ENCODE measurements around the gene KRTAP26-1. TPM values are rescaled to one million over a fixed set of nuclear protein-coding genes. Genes with fewer than 3 reads are reported as not detected.

Gene KRTAP26-1
- total and polyA plus RNA-seq, 11 donors = not detected

DNA sequence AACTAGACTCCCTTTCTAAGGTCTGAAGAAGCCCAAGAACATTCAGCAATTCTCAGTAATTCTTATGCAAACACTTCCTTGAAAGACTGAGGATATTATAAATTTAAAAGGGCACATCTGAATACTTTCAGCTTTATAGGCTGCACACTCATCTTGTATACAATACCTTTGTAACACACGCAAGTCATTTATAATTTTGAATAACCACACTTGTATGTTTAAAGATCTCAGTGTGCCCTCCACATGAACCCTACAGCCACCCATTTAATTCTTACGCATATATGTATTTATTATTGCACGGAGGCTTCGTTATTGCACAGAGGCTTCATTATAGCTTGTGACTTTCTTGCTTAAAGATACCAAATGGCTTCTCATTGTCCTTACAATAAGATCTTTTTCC is 18.6 kb upstream of the KRTAP26-1 start:
- intact Hi-C loops (cut with DNase I) = no loop called here
- no peak for TF ChIP-seq POLR2A (IDR thresholded peaks at IDR 0.05)
- TF ChIP-seq, protein P1, sequence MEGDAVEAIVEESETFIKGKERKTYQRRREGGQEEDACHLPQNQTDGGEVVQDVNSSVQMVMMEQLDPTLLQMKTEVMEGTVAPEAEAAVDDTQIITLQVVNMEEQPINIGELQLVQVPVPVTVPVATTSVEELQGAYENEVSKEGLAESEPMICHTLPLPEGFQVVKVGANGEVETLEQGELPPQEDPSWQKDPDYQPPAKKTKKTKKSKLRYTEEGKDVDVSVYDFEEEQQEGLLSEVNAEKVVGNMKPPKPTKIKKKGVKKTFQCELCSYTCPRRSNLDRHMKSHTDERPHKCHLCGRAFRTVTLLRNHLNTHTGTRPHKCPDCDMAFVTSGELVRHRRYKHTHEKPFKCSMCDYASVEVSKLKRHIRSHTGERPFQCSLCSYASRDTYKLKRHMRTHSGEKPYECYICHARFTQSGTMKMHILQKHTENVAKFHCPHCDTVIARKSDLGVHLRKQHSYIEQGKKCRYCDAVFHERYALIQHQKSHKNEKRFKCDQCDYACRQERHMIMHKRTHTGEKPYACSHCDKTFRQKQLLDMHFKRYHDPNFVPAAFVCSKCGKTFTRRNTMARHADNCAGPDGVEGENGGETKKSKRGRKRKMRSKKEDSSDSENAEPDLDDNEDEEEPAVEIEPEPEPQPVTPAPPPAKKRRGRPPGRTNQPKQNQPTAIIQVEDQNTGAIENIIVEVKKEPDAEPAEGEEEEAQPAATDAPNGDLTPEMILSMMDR (IDR thresholded peaks at IDR 0.05) = no peak
- WGBS, 4 donors = 91 to 92% (median 92%) methylated on average over 4 of the region's 4 CpGs

DNA sequence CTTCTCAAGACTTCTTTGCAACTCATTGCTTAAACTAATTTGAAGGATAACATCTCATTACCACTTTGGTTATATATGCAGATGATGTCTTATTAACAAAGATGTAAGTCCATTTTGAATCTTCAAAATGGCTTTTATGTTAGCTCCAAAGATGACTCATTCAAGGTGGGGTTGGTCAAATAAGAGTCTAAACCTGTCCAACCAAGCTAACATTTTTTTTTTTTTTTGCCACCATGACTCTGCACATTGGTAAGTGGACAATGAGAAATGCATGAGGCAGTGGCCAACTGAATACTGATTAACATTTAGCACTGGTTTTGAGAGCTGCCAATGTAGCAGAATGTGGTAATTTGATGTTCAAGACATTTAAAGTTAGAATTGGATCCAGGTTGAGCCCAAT is 17.7 kb upstream of the KRTAP26-1 start:
- H3K27ac ChIP-seq = no peak overlapping the region
- no peaks in the 10 kb centered on the region for H3K27me3 ChIP-seq
- DNase-seq (no peak), ATAC-seq (no peak)
- no peak for TF ChIP-seq POLR2A (IDR thresholded peaks at IDR 0.05)
- TF ChIP-seq, protein P1 (IDR thresholded peaks at IDR 0.05) = no peak
- H3K9me3 ChIP-seq = no peaks in the 10 kb centered on the region
- no peak overlapping the region for H3K4me3 ChIP-seq
- no peaks in the 10 kb centered on the region for H3K36me3 ChIP-seq
- no peaks in the 10 kb centered on the region for H3K4me1 ChIP-seq
- intact Hi-C loops (cut with DNase I) = no loop called here

More for the DNA sequence above, 18.6 kb upstream of the KRTAP26-1 start:
- Histone ChIP-seq H3K27ac (no peak overlapping the region), H3K4me1 (no peaks in the 10 kb centered on the region), H3K9me3 (no peaks in the 10 kb centered on the region), H3K4me3 (no peak overlapping the region), H3K27me3 (no peaks in the 10 kb centered on the region), H3K36me3 (no peaks in the 10 kb centered on the region)
- ATAC-seq (no peak), DNase-seq (no peak)

- no peak within 1 kb of the TSS for H3K4me3 ChIP-seq
- no peak for TF ChIP-seq POLR2A (IDR thresholded peaks at IDR 0.05)
- H3K27me3 ChIP-seq = no peaks in the 10 kb centered on the region
- no peak for DNase-seq
- 82 to 96% (median 88%) methylated on average over 6 of the region's 6 CpGs for whole genome bisulfite sequencing, 4 donors
- no peak within 1 kb of the TSS for H3K27ac ChIP-seq
- no peaks in the 10 kb centered on the region for H3K9me3 ChIP-seq
- no peaks in the 10 kb centered on the region for H3K36me3 ChIP-seq
- no peak for ATAC-seq
- intact Hi-C loops (cut with DNase I) = no loop called here
- no peaks in the 10 kb centered on the region for H3K4me1 ChIP-seq
Observed at GRCh38 chr21:30337276-30337744, 17.2 kb upstream of the KRTAP26-1 start, which contains the start of gene KRTAP27-1. Gene KRTAP27-1 (minus strand): TSS chr21:30337694. CDS start chr21:30337668, 26 bp downstream.

- no peak for DNase-seq
- Histone ChIP-seq H3K4me1 (no peaks in the 10 kb centered on the region), H3K36me3 (no peaks in the 10 kb centered on the region), H3K27ac (no peak overlapping the region), H3K9me3 (no peaks in the 10 kb centered on the region), H3K4me3 (no peak overlapping the region), H3K27me3 (no peaks in the 10 kb centered on the region)
- 52 to 68% (median 58%) methylated on average over 2 of the region's 2 CpGs for WGBS, 4 donors
- TF ChIP-seq, protein P1 (IDR thresholded peaks at IDR 0.05) = no peak
- no peak for TF ChIP-seq POLR2A (IDR thresholded peaks at IDR 0.05)
- intact Hi-C loops (cut with DNase I) = no loop called here
- ATAC-seq = no peak
Observed at GRCh38 chr21:30336596-30336995, 16.5 kb upstream of the KRTAP26-1 start.

DNA sequence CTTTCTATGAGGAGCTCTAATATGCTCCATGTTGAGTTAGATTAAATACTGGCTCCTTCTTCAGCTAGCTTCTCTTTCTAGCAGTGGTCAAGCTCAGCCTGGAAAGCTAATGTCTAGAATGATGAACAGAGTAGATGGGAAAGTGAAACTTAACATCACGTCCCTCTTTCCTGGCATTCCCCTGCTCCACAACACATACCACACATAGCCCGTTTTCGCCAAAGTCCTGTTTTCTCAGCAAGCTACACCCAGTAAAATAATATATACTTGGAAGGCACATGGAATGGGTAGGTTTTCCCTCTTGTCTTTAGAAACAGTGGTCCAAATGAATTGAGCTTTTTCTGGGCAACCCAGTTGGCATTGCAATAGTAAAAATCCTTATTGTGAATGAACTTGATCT is 13.6 kb upstream of the KRTAP26-1 start:
- DNase-seq = no peak
- H3K4me1 ChIP-seq = no peaks in the 10 kb centered on the region
- no peak overlapping the region for H3K27ac ChIP-seq
- TF ChIP-seq, protein P1 (IDR thresholded peaks at IDR 0.05) = no peak
- no peak for TF ChIP-seq POLR2A (IDR thresholded peaks at IDR 0.05)
- no peaks in the 10 kb centered on the region for H3K27me3 ChIP-seq
- no peaks in the 10 kb centered on the region for H3K9me3 ChIP-seq
- no peaks in the 10 kb centered on the region for H3K36me3 ChIP-seq
- H3K4me3 ChIP-seq = no peak overlapping the region
- 74 to 86% (median 80%) methylated on average over 3 of the region's 3 CpGs for WGBS, 4 donors
- no peak for ATAC-seq
- intact Hi-C loops (cut with DNase I) = no loop called here
